ENCODE data around the gene PRKG1. TPM values are rescaled to one million over a fixed set of nuclear protein-coding genes. Genes with fewer than 3 reads are reported as not detected.

The PRKG1 gene
- polyA plus RNA-seq, 3 donors, result not detected

GRCh38 chr10:52280051-52280450 is 1205.8 kb downstream of the PRKG1 start:
- H3K4me3 ChIP-seq (replicated peaks in 1 of 3; ENCODE audit: low read depth in 2 of 3, low read length in 3 of 3), result no peak overlapping the region
- intact Hi-C loops (cut with micrococcal nuclease), result no loop called here
- no peak overlapping the region for H3K4me3 Mint-ChIP-seq
- H4K20me1 ChIP-seq (ENCODE audit: insufficient read depth, low read length), result no peaks in the 10 kb centered on the region
- no peaks in the 10 kb centered on the region for H3K27me3 ChIP-seq (ENCODE audit: control insufficient read depth in 2 of 2, insufficient read depth in 2 of 2, low read length in 2 of 2)
- H3K9ac ChIP-seq (ENCODE audit: insufficient read depth, low read length, poor library complexity, severe bottlenecking), result no peak overlapping the region
- H3K4me2 ChIP-seq (replicated peaks; ENCODE audit: extremely low read depth, low read length, poor library complexity, severe bottlenecking), result no peak overlapping the region
- peaks cover 0 to 10% (median 3%) of the 10 kb centered on the region in 7 donors for H3K9me3 Mint-ChIP-seq
- DNase-seq, result no peak
- H3K79me2 ChIP-seq (ENCODE audit: insufficient read depth, low read length), result no peaks in the 10 kb centered on the region
- H3K36me3 ChIP-seq (replicated peaks in 1 of 2; ENCODE audit: control insufficient read depth in 1 of 2, insufficient read depth in 2 of 2, low read length in 2 of 2), result no peaks in the 10 kb centered on the region
- no peaks in the 10 kb centered on the region for H3K4me1 ChIP-seq (ENCODE audit: control insufficient read depth in 1 of 2, insufficient read depth in 2 of 2, low read length in 2 of 2)
- H3K27me3 Mint-ChIP-seq (ENCODE audit: low read depth in 3 of 3), result no peaks in the 10 kb centered on the region
- TF ChIP-seq CTCF (IDR thresholded peaks at IDR 0.05), result no peak
- no peak overlapping the region for H2AFZ ChIP-seq (ENCODE audit: insufficient read depth, low read depth, low read length, poor library complexity, severe bottlenecking)
- H3K9me3 ChIP-seq (replicated peaks in 1 of 2; ENCODE audit: control insufficient read depth in 1 of 2, insufficient read depth in 1 of 2, low read length in 2 of 2), result no peaks in the 10 kb centered on the region
- H3K27ac Mint-ChIP-seq, result no peak overlapping the region
- no CpG with 5 or more reads among the region's 1 CpG for WGBS (ENCODE audit: insufficient coverage)
- H3K27ac ChIP-seq (ENCODE audit: low read depth in 1 of 2, low read length in 2 of 2), result no peak overlapping the region
- no peaks in the 10 kb centered on the region for H3K4me1 Mint-ChIP-seq
- no peaks in the 10 kb centered on the region for H3K36me3 Mint-ChIP-seq

GRCh38 chr10:52283174-52283573 is 1208.9 kb downstream of the PRKG1 start:
- Histone ChIP-seq H3K27me3 (ENCODE audit: control insufficient read depth in 2 of 2, insufficient read depth in 2 of 2, low read length in 2 of 2) (no peaks in the 10 kb centered on the region), H3K79me2 (ENCODE audit: insufficient read depth, low read length) (no peaks in the 10 kb centered on the region), H4K20me1 (ENCODE audit: insufficient read depth, low read length) (no peaks in the 10 kb centered on the region), H3K4me2 (replicated peaks; ENCODE audit: extremely low read depth, low read length, poor library complexity, severe bottlenecking) (no peak overlapping the region), H3K36me3 (replicated peaks in 1 of 2; ENCODE audit: control insufficient read depth in 1 of 2, insufficient read depth in 2 of 2, low read length in 2 of 2) (no peaks in the 10 kb centered on the region), H3K9ac (ENCODE audit: insufficient read depth, low read length, poor library complexity, severe bottlenecking) (no peak overlapping the region), H3K9me3 (replicated peaks in 1 of 2; ENCODE audit: control insufficient read depth in 1 of 2, insufficient read depth in 1 of 2, low read length in 2 of 2) (no peaks in the 10 kb centered on the region), H3K4me3 (replicated peaks in 1 of 3; ENCODE audit: low read depth in 2 of 3, low read length in 3 of 3) (no peak overlapping the region), H3K27ac (ENCODE audit: low read depth in 1 of 2, low read length in 2 of 2) (no peak overlapping the region), H2AFZ (ENCODE audit: insufficient read depth, low read depth, low read length, poor library complexity, severe bottlenecking) (no peak overlapping the region), H3K4me1 (ENCODE audit: control insufficient read depth in 1 of 2, insufficient read depth in 2 of 2, low read length in 2 of 2) (no peaks in the 10 kb centered on the region)
- Mint-ChIP-seq H3K4me1 (no peaks in the 10 kb centered on the region), H3K4me3 (no peak overlapping the region), H3K9me3 (peaks cover 0 to 4% (median 0%) of the 10 kb centered on the region in 7 donors), H3K27me3 (ENCODE audit: low read depth in 3 of 3) (no peaks in the 10 kb centered on the region), H3K36me3 (no peaks in the 10 kb centered on the region), H3K27ac (no peak overlapping the region)
- no peak for DNase-seq
- no CpG with 5 or more reads among the region's 2 CpGs for WGBS (ENCODE audit: insufficient coverage)
- intact Hi-C loops (cut with micrococcal nuclease), result no loop called here
- TF ChIP-seq CTCF (IDR thresholded peaks at IDR 0.05), result no peak
